Measurements from ENCODE around the gene LHFPL5.

Gene LHFPL5
- long read RNA-seq = 0 reads

DNA sequence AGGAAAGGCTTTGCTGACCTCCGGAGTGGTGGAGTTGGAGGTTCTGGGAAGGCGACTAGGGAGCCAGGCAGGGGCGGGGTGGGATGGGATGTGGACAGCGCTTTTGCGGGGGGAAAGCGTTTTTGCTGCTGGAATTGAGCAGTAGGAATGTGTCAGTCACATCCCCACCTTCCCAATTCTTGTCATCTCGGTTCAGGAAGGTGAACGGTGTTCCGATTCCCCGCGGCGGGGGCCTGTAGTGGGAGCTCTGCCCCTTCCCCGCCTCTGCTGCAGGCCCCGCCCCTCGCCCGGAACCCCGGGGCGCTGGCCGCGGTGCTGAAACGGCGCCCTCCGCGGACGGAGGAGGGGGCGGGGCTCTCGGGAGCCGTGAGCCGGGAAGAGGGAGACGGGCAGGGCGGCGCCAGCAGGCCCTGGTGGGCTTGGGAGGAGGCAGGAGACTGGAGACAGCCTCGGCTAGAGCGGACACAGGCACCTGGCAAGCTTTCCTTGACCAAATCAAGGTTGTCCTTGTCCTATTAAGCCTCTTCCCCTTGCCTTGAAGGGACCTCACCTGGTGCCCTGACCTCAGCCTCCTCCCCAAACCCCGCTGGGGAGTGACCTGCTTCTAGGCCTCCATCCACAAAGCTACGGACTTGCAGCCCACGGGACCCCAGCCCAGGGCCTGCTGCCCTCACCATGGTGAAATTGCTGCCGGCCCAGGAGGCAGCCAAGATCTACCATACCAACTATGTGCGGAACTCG is at the start of gene LHFPL5:
LHFPL5 (plus strand) TSS at position 357 of the 741 bp plus-strand sequence; CDS start at position 676, 319 bp downstream.
- peak in 1 of 2 experiments; percentile 8 for DNase-seq (ENCODE audit: low read depth in 1 of 2, low spot score in 1 of 2)
- Histone ChIP-seq H3K27ac (replicated peaks) (no peak within 1 kb of the TSS), H3K4me3 (replicated peaks; ENCODE audit: insufficient read depth, low read length) (no peak within 1 kb of the TSS), H3K27me3 (ENCODE audit: insufficient read depth, poor library complexity, severe bottlenecking) (no peaks in the 10 kb centered on the region)
- TF ChIP-seq GABPA (IDR thresholded peaks at IDR 0.05; ENCODE audit: low read depth) (no peak), REST (IDR thresholded peaks at IDR 0.05; ENCODE audit: insufficient replicate concordance, low read depth) (peak; percentile 98)

GRCh38 chr6:35757456-35758123 is 47.6 kb upstream of the LHFPL5 start:
- no peak overlapping the region for H3K27ac ChIP-seq (replicated peaks)
- TF ChIP-seq GABPA (IDR thresholded peaks at IDR 0.05; ENCODE audit: low read depth) = no peak
- no peak for TF ChIP-seq REST (IDR thresholded peaks at IDR 0.05; ENCODE audit: insufficient replicate concordance, low read depth)
- no peak for TF ChIP-seq POLR2AphosphoS5 (IDR thresholded peaks at IDR 0.05; ENCODE audit: low read depth)
- peak; percentile 6 for TF ChIP-seq CTCF (IDR thresholded peaks at IDR 0.05; ENCODE audit: insufficient read depth, low read length)
- TF ChIP-seq SPI1 (IDR thresholded peaks at IDR 0.05; ENCODE audit: borderline replicate concordance, low read depth) = no peak
- H3K27me3 ChIP-seq (ENCODE audit: insufficient read depth, poor library complexity, severe bottlenecking) = peaks cover 5% of the 10 kb centered on the region
- peak in 1 of 2 experiments; percentile 34 for DNase-seq (ENCODE audit: low read depth in 1 of 2, low spot score in 1 of 2)
- no peak overlapping the region for H3K4me3 ChIP-seq (replicated peaks; ENCODE audit: insufficient read depth, low read length)

DNA sequence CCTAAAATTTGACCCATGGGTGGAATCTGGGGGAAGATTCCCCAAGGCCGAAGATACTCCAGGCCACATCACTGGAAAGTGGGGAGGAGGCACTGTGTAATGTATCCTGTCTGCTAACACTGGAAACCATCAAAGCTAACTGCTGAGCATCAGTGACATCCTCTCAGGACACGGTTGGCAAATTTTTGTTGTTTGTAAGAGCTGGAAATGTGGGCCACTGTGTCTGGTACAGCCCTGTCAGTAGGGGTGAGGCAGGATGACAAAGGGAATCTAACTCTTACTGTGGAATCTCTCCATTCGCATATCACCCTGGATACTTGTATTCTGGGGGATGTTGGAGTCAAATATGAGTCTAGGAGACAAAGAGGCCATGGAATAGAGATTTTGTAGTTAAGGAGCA is 45.7 kb upstream of the LHFPL5 start:
- Histone ChIP-seq H3K27ac (replicated peaks) (no peak overlapping the region), H3K27me3 (ENCODE audit: insufficient read depth, poor library complexity, severe bottlenecking) (peaks cover 5% of the 10 kb centered on the region), H3K4me3 (replicated peaks; ENCODE audit: insufficient read depth, low read length) (no peak overlapping the region)
- TF ChIP-seq CTCF (IDR thresholded peaks at IDR 0.05; ENCODE audit: insufficient read depth, low read length) (no peak), GABPA (IDR thresholded peaks at IDR 0.05; ENCODE audit: low read depth) (no peak), REST (IDR thresholded peaks at IDR 0.05; ENCODE audit: insufficient replicate concordance, low read depth) (no peak), SPI1 (IDR thresholded peaks at IDR 0.05; ENCODE audit: borderline replicate concordance, low read depth) (no peak), POLR2AphosphoS5 (IDR thresholded peaks at IDR 0.05; ENCODE audit: low read depth) (no peak)
- no peak for DNase-seq (ENCODE audit: low read depth in 1 of 2, low spot score in 1 of 2)

Data from HL-60 (cell line).